ENCODE results near the gene INHBA.

DNA sequence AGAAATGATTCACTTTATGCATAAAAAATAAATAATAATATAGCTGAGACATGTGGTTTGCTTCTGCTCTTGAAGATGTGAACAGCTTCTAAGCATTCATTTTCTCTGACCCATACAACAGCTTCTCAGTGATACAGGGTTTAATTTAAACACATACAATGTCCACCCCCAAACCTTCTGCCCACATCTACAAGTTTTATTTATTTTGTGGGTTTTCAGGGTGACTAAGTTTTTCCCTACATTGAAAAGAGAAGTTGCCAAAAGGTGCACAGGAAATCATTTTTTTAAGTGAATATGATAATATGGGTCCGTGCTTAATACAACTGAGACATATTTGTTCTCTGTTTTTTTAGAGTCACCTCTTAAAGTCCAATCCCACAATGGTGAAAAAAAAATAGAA is 17.2 kb downstream of the INHBA start:
- TF ChIP-seq, protein P1, sequence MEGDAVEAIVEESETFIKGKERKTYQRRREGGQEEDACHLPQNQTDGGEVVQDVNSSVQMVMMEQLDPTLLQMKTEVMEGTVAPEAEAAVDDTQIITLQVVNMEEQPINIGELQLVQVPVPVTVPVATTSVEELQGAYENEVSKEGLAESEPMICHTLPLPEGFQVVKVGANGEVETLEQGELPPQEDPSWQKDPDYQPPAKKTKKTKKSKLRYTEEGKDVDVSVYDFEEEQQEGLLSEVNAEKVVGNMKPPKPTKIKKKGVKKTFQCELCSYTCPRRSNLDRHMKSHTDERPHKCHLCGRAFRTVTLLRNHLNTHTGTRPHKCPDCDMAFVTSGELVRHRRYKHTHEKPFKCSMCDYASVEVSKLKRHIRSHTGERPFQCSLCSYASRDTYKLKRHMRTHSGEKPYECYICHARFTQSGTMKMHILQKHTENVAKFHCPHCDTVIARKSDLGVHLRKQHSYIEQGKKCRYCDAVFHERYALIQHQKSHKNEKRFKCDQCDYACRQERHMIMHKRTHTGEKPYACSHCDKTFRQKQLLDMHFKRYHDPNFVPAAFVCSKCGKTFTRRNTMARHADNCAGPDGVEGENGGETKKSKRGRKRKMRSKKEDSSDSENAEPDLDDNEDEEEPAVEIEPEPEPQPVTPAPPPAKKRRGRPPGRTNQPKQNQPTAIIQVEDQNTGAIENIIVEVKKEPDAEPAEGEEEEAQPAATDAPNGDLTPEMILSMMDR (conservative IDR thresholded peaks at IDR 0.05; ENCODE audit: low read depth in 2 of 2) = no peak
- TF ChIP-seq NANOG (IDR thresholded peaks at IDR 0.05; ENCODE audit: borderline replicate concordance) (no peak), POLR2AphosphoS5 (IDR thresholded peaks at IDR 0.05; ENCODE audit: low read depth) (no peak), JUNB (IDR thresholded peaks at IDR 0.05; ENCODE audit: unreplicated experiment) (no peak), EZH2phosphoT487 (IDR thresholded peaks at IDR 0.05; ENCODE audit: unreplicated experiment) (no peak)
